WI38 (cell line): ENCODE results near the gene KLRD1.

Source experiments
- H3K4me3 ChIP-seq: 2 replicates; pipeline ENCODE4 v1.5.1; 2011; ENCODE audit warnings: low read depth, mild to moderate bottlenecking, control low read depth, low read length
- CTCF ChIP-seq: IDR thresholded peaks from 2 replicates; pipeline ENCODE4 v1.5.1; 2012; ENCODE audit warnings: low read depth, mild to moderate bottlenecking, control low read depth, low read length

KLRD1 gene, protein sequence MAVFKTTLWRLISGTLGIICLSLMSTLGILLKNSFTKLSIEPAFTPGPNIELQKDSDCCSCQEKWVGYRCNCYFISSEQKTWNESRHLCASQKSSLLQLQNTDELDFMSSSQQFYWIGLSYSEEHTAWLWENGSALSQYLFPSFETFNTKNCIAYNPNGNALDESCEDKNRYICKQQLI

GRCh38 chr12:10307630-10308029 is at the start of gene KLRD1:
Gene KLRD1, plus strand, starts transcription at chr12:10307870. Its CDS starts 208 bp downstream, at chr12:10308078.
- TF ChIP-seq CTCF: no peak

DNA sequence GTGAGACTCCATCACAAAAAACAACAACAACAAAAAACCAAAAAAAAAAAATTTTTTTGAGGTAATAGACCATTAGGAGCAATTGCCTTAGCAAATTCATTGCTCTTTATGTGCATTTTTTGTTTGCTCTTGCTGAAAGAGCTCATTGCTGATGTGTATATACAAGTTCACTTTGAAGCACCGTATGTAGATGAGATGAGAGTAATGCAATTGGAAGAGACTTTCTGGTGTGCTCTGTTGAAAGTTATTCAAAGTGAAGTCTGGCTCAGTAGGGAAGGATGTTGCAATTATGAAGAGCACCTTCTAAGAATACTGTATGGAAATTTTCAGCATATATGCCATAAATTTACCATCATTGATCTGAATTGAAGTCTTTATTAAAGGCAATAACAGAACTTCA is 46.7 kb upstream of the KLRD1 start:
- TF ChIP-seq CTCF: no peak
- H3K4me3 ChIP-seq: no peak overlapping the region

More at GRCh38 chr12:10307630-10308029, at the start of gene KLRD1:
- H3K4me3 ChIP-seq: no peak within 1 kb of the TSS

- no peak overlapping the region for H3K4me3 ChIP-seq
- no peak for TF ChIP-seq CTCF
These were observed 39.6 kb upstream of the KLRD1 start for GRCh38 chr12:10268037-10268436.

DNA sequence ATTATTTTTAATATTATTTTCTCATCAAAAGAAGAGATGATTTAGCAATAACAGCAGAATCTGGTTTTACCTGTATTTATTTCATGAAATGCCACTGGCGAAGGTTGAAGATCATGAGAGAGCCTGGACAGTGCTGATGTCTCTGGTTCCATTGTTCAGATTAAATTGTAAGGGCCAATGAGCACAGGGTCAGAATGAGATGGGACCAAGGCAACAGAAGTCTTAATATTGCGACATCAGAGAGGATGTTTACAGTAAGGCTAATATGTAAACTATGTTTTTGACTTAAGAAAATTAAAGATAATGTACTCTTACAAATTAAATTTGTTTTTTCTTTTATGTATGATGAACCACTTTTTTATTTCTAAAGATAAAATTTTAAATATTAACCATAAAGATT is 35.2 kb upstream of the KLRD1 start:
- no peak for TF ChIP-seq CTCF

DNA sequence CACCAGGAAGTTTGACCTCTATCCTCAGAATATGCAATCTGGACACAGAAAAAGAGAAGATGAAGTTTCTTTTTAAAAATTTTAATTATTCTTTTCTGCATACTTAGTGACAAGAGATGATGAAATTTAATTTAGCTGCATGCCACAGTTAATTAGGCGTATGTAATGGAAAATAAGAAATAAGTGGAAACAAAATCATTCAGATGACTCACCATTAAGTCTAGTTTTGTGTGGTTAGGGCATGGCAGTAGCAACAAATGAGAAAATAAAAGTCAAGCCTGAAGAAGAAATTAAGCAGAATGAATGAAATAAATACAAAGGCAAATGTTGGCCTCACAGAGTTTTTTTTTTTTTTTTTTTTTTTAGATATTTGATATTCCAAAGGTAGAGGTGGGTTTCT is 30.9 kb upstream of the KLRD1 start:
- H3K4me3 ChIP-seq: no peak overlapping the region
- TF ChIP-seq CTCF: no peak

More for the DNA sequence above, 35.2 kb upstream of the KLRD1 start:
- no peak overlapping the region for H3K4me3 ChIP-seq

GRCh38 chr12:10278104-10278503 is 29.6 kb upstream of the KLRD1 start:
- H3K4me3 ChIP-seq: no peak overlapping the region
- TF ChIP-seq CTCF: no peak

GRCh38 chr12:10279937-10280336 is 27.7 kb upstream of the KLRD1 start:
- TF ChIP-seq CTCF: no peak
- H3K4me3 ChIP-seq: no peak overlapping the region
